ENCODE data around the gene KCNIP3.

Gene KCNIP3

DNA sequence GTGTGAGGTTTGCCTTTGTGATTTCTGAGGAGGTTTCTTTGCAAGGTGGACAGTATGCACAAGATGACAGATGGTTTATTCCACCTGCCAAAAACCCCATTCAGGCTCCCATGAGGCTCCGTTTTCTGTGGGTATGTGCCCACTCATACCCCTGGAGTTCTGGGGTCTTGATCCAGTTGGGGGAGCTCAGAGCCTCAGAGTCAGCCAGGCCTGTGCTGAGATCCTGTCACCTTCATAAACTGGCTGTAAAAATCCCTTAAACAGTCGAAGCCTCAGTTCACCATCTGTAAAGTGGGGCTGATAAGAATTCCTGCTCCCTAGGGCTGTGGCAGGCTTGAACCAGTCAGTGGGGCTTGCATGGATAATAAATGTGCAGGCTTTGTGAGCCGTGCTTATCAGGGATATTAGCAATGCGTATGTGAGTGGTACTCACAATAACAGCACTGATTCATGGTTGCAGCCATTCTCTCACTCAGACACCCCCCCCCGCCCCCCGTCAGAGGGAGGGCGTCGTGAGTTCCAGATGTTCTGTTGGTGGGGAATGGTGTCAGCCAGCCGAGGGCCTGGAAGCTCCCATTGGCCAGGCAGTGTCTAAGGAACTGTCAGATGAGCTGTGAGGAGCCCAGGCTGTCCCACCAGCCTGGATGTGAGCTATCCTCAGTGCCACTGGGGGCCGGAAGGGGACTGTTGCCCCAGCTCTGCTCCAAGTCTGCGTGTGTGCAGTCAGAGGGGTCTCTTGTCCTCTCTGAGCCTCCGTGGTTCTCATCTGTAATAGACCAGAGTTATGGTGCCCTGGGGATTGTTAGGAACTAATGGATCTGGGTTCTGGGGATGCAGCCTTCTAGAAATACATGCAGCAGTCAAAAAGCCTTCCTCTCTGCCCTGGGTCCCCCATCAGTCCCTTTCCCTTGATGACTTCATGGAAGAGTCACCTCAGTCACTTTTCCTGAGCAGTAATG lies 51.7 kb downstream of the KCNIP3 start:
- TF ChIP-seq CTCF (conservative IDR thresholded peaks at IDR 0.05; ENCODE audit: low read length) = no peak
- H3K4me3 ChIP-seq (ENCODE audit: low read length) = 0 out of 2 replicates have a peak overlapping the region, but pooled peaks have one; percentile 7
- DNase-seq (ENCODE audit: low read depth) = peak; percentile 60

- H3K4me3 ChIP-seq (ENCODE audit: low read length) = no peak overlapping the region
- TF ChIP-seq CTCF (conservative IDR thresholded peaks at IDR 0.05; ENCODE audit: low read length) = no peak
- no peak for DNase-seq (ENCODE audit: low read depth)
Observed at GRCh38 chr2:95349568-95350322, 52.6 kb downstream of the KCNIP3 start.

DNA sequence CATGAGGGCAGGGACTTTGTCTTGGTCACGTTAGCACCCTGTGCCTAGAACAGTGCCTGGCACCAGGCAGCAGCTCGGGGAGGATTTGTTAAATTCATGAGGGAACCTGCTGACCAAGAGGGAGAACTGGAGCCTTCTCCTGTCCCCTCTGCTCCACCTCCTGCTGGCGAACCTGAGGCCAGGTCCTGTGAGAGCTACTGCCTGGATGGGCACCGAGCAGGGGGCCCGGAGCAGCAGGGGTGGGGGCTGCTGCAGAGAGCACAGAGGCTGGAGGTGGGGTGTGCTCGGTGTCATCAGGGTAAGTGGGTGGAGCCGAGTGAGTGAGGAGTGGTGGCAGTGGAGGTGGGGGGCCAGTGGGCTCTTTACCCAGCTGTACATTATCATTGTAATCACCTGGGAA lies 53.2 kb downstream of the KCNIP3 start:
- H3K4me3 ChIP-seq (ENCODE audit: low read length) = no peak overlapping the region
- TF ChIP-seq CTCF (conservative IDR thresholded peaks at IDR 0.05; ENCODE audit: low read length) = no peak

DNA sequence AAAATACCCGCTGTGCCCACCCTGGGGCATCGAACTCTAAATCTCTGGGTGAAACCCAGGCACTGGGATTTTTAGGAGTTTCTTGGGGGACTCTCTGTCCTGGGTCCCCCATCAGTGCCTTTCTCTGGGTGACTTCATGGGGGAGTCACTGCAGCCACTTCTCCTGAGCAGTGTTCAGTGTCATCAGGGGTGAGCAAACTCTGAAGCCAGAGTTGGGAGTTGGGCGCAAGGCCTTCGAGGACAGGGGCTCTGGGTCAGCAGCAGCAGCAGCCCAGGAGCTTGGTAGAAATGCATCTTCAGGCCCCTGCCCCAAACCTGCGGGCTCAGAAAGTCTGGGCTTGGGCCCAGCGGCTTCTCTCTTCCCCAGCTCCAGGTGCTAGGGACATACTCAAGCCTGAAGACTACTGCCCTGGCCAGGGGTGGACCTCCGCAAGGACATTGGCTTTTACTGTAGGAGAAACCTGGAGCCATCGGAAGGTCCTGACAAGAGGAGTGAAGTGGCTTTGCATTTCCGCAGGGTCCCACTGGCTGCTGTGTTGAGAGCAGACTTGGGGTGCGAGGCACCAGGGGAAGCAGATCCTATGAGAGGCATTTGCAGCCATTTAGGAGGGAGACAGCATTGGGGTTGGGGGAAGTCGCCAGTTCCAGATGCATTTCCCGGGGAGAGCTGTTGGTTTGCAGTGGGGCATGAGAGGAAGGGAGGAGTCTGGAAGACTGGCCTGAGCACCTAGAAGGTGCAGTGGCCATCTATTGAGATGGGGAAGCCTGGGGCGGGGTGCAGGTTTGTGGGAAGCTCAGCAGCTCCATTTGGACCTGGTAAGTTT lies 53.8 kb downstream of the KCNIP3 start:
- no peak overlapping the region for H3K4me3 ChIP-seq (ENCODE audit: low read length)
- no peak for TF ChIP-seq CTCF (conservative IDR thresholded peaks at IDR 0.05; ENCODE audit: low read length)
- DNase-seq (ENCODE audit: low read depth) = no peak

More for the DNA sequence above, 53.2 kb downstream of the KCNIP3 start:
- no peak for DNase-seq (ENCODE audit: low read depth)

- DNase-seq (ENCODE audit: low read depth) = no peak
- H3K4me3 ChIP-seq (ENCODE audit: low read length) = no peak overlapping the region
- TF ChIP-seq CTCF (conservative IDR thresholded peaks at IDR 0.05; ENCODE audit: low read length) = no peak
Observed at GRCh38 chr2:95351598-95351915, 54.4 kb downstream of the KCNIP3 start.

DNA sequence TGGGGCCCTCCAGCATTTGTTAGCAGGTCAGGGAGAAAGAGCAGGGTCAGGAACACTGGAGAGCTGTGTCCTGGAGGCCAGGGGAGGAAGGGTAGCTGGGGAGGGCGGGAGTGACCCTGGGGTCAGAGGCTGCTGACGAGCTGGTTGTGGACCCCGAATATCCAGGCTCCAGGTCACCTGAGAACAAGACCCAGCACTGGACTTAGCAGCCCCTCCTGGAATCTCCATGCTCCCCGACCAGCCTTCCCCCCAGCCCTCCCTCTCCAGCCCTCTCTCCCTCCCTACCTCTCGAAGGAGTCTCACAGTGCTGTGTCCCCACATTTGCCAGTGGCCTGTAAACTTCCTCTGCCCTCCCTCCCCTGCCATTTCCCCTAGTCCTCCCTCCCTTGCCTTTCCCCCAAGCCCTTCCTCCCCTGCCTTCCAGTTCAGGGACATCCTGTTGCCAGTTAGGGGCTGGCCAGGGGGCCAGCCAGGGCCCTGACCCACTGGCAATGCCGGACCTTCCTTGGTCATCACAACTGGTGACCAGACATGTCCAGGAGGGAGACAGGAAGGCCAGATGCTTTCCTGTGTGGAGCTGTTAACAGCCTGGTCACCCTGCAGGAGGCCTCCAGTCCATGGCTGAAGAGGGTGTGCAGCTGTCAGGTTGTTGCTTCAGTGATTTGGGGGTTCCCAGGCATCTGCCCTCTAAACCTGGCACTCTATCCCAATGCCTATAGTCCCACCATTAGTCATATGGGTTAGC lies 55.3 kb downstream of the KCNIP3 start:
- H3K4me3 ChIP-seq (ENCODE audit: low read length) = no peak overlapping the region
- TF ChIP-seq CTCF (conservative IDR thresholded peaks at IDR 0.05; ENCODE audit: low read length) = no peak
- no peak for DNase-seq (ENCODE audit: low read depth)

Measured in AG10803 (cell line).